GM21529 (cell line): ENCODE measurements around the gene ROBO2.

ENCODE experiments used
- ATAC-seq: cut with Tn5 transposase; IDR thresholded peaks from one replicate; pipeline ENCODE4 v1.9.1; 2021; ENCODE audit not compliant: unreplicated experiment

Gene ROBO2

GRCh38 chr3:77039606-77040171 is at the start of gene ROBO2:
TSS of gene ROBO2 (plus strand) at chr3:77040099. CDS start at chr3:77040786, 687 bp downstream.
- ATAC-seq: no peak

- ATAC-seq: no peak
Observed at GRCh38 chr3:76990606-76991005, 49.3 kb upstream of the ROBO2 start.

GRCh38 chr3:76991165-76991564 is 48.7 kb upstream of the ROBO2 start:
- no peak for ATAC-seq

GRCh38 chr3:76997733-76998132 is 42.2 kb upstream of the ROBO2 start:
- ATAC-seq: no peak

GRCh38 chr3:76998555-76998954 is 41.3 kb upstream of the ROBO2 start:
- no peak for ATAC-seq

- ATAC-seq: no peak
Observed at GRCh38 chr3:77001062-77001701, 38.7 kb upstream of the ROBO2 start.

GRCh38 chr3:77014226-77014625 is 25.7 kb upstream of the ROBO2 start:
- ATAC-seq: no peak

GRCh38 chr3:77025471-77025870 is 14.4 kb upstream of the ROBO2 start:
- no peak for ATAC-seq

- no peak for ATAC-seq
Observed at GRCh38 chr3:77026904-77027634, 12.8 kb upstream of the ROBO2 start.

GRCh38 chr3:77028005-77028404 is 11.9 kb upstream of the ROBO2 start:
- no peak for ATAC-seq

GRCh38 chr3:77038468-77038929 is 1.4 kb upstream of the ROBO2 start:
- no peak for ATAC-seq

GRCh38 chr3:77038930-77039605 is 831 bp upstream of the ROBO2 start:
- ATAC-seq: no peak

- no peak for ATAC-seq
Observed at GRCh38 chr3:77040216-77040615, 317 bp downstream of the ROBO2 start.

- no peak for ATAC-seq
Observed at GRCh38 chr3:77040926-77041722, 1.2 kb downstream of the ROBO2 start.

- no peak for ATAC-seq
Observed at GRCh38 chr3:77041811-77042210, 1.9 kb downstream of the ROBO2 start.

- ATAC-seq: no peak
Observed at GRCh38 chr3:77042343-77042742, 2.4 kb downstream of the ROBO2 start.

- ATAC-seq: no peak
Observed at GRCh38 chr3:77042882-77043281, 3.0 kb downstream of the ROBO2 start.

- ATAC-seq: no peak
Observed at GRCh38 chr3:77045686-77046085, 5.8 kb downstream of the ROBO2 start.

GRCh38 chr3:77048186-77048585 is 8.3 kb downstream of the ROBO2 start:
- ATAC-seq: no peak

- ATAC-seq: no peak
Observed at GRCh38 chr3:77051591-77051990, 11.7 kb downstream of the ROBO2 start.

GRCh38 chr3:77052051-77052501 is 12.2 kb downstream of the ROBO2 start:
- no peak for ATAC-seq
